GM12874 (cell line): Measurements from ENCODE around the gene CELF5.

Experiments
- TF ChIP-seq, protein P1 (sequence below): IDR thresholded peaks from 2 replicates; pipeline ENCODE4 v1.5.1; 2011; ENCODE audit warnings: low read depth, mild to moderate bottlenecking, control low read depth, low read length, moderate library complexity; ENCODE audit not compliant: insufficient read depth

The CELF5 gene

DNA sequence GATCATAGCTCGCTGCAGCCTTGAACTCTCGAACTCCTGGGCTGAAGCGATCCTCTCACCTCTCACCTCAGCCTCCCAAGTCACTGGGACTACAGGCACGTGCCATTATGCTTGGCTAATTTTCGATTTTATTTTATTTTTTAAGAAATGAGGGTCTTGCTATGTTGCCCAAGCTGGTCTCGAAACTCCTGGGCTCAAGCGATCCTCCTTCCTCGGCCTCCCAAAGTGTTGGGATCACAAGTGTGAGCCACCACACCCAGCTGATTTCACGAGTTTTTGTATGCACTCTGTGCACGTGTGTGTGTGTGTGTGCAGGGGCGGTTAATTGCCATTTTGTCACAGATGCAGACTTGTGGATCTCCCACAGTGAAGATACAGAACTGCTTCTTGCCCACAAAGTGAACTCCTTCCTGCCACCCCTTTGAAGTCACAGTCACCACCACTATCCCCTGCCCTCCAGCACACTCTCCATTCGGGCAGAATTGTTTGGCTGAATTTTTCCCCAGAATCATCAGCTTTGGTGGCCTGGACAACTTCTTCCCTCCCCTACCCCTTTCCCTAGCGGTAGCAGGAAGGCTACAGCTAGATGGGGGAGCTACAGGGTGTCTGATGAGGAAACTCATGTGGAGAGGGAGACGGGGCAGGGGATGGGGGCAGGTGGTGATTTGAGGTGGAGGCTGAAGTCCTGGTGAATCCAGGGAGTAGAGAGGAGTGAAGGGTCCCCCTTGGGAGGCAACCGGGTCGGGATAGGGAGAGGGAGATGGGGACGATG is 59.6 kb downstream of the CELF5 start:
- TF ChIP-seq, protein P1, sequence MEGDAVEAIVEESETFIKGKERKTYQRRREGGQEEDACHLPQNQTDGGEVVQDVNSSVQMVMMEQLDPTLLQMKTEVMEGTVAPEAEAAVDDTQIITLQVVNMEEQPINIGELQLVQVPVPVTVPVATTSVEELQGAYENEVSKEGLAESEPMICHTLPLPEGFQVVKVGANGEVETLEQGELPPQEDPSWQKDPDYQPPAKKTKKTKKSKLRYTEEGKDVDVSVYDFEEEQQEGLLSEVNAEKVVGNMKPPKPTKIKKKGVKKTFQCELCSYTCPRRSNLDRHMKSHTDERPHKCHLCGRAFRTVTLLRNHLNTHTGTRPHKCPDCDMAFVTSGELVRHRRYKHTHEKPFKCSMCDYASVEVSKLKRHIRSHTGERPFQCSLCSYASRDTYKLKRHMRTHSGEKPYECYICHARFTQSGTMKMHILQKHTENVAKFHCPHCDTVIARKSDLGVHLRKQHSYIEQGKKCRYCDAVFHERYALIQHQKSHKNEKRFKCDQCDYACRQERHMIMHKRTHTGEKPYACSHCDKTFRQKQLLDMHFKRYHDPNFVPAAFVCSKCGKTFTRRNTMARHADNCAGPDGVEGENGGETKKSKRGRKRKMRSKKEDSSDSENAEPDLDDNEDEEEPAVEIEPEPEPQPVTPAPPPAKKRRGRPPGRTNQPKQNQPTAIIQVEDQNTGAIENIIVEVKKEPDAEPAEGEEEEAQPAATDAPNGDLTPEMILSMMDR: no peak

DNA sequence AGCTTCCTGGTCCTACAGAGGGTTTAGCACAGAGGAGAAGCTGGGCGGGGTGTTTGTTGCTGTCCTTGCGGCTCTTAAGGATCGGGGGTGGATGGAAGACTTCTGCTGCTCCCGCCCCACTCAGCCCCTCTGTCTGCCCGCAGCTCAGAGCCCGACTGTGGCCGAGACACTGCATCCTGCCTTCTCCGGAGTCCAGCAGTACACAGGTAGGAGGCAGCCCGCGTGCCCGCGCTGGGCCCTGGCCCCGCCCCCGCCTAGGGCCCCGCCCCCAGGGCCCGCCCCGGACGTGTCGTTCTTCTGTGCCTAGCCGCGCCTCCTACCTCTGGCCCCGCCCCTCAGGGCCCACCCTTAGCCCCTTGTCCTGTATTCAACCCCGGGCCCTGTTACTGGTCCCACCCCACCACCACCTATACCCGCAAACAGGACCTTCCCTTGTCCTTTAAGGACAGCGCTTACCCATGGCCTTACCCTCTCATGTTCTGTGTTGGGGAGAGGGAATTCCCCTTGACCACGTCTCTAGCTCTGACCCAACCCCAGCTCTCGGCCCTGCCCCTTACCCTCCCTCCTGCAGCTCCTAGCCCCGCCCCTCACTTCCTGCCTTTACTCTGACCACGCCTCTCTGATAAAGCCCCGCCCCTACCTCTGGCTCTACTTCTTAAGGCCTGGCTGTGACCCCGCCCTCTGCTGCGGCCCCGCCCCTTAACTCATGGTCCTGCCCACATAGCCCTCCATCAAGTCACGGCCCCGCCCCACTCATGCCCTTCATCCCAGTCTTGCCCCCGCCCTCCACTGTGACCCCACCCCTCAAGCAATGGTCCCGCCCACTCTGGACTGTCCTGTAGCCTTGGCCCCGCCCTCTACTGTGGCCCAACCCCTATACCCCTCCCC is 60.5 kb downstream of the CELF5 start:
- TF ChIP-seq, protein P1: no peak

DNA sequence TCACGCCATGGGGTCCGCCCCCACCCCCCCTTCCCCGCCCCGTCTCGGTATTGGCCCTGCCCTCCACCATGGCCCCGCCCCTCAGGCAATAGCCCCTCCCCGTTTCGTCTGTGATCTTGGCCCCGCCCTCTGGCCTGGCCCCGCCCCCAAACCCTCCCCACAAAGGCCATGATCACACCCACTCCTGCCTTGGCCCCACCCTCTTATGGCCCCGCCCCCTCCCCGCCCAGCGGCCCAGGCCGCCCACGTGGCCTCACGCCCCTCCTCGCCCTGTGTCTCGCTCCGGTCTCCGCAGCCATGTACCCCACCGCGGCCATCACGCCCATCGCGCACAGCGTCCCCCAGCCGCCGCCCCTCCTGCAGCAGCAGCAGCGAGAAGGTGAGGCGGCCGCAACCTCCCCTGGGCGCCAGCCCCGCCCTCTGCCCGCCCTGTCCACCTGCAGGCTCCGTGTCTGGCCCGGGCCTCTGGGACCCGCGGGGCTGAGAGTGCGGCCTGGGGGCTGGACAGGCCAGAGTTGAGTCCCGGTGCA is 61.3 kb downstream of the CELF5 start:
- TF ChIP-seq, protein P1: no peak

DNA sequence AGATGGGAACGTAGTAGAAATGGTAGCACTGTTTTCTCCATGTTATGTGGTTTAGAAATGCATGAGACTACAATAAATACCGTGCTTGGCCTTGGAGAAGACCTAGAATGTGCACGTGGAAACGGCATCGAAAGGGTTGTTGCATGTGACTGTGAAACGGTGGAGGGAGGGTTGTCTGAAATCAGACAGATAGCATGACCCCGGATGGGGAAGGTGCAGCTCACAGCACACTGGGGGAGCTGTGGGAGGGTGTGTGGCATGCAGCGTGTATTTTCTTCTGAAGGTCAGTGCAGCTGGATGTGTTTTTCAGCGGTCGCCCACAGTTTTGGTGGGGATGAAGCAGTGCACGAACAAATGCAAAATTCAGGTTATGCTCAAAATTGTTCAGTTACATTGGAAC is 63.4 kb downstream of the CELF5 start:
- TF ChIP-seq, protein P1: no peak

DNA sequence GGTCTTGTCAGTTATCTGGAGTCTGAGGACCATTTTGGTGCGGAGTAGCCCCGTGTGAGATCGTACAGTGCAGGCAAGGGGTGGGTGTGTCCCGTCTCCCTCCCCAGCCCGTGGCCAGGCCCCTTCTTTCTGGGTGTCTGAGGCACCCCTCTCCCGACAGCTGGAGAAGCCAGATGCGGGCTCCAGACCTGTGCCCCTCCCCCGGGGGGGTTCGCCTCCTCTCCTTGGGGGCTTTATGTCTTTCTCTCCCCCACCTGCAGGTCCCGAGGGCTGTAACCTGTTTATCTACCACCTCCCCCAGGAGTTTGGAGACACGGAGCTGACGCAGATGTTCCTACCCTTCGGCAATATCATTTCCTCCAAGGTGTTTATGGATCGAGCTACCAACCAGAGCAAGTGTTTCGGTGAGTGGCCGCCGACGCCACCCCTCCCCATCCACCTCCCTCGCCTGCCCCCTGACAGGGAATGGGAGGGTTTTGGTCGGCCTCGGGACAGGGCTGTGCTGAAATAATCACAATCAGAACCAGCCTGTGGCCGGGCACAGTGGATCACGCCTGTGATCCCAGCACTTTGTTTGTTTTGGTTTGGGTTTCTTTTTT is 65.6 kb downstream of the CELF5 start:
- TF ChIP-seq, protein P1: no peak

DNA sequence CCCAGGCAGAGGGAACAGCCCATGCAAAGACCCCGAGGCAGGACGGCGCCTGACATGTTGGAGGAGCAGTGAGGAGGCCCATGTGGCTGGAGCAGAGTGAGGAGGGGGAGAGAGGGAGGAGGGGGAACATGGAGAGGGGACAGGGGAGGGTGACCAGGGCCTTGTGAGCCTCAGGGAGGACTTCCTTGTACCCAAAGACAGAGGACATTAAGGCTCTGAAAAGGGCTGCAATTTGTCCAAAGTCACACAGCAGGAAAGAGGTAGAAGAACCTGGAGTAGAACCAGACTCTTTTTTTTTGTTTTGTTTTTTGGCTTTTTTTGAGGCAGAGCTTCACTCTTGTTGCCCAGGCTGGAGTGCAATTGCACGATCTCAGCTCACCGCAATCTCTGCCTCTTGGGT is 67.2 kb downstream of the CELF5 start:
- TF ChIP-seq, protein P1: no peak
